HPDE6-E6E7 (cell line): ENCODE measurements around the gene NAA38.

Experiments used
- DNase-seq: peaks from one replicate; pipeline ENCODE4 v3.0.0; 2011; ENCODE audit warnings: missing footprints; ENCODE audit errors: extremely low spot score

NAA38 gene

DNA sequence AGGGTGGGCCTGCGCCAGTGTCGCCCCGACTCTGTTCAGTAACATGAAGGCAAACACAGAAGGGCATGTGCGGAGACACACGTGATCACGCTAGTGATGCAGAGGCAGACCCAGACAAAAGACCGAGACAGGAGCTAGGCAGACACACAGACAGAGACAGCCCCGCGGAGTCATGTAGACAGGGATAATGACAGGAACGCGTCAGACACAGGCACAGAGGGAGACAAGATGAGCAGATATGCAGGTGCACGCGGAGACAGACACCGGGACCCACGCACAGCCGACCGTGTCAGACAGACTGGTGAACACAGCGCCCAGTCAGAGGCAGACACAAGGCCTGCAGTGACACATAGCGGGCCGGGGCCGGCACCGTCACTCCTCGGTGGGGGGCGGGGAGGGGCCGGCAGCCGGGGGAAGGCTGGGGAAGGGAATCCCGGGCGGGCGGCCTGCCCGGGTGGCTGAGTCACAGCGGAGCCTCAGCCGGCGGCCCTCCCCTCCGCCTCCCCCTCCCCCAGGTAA is 15.9 kb downstream of the NAA38 start:
- DNase-seq = peak; percentile 66

DNA sequence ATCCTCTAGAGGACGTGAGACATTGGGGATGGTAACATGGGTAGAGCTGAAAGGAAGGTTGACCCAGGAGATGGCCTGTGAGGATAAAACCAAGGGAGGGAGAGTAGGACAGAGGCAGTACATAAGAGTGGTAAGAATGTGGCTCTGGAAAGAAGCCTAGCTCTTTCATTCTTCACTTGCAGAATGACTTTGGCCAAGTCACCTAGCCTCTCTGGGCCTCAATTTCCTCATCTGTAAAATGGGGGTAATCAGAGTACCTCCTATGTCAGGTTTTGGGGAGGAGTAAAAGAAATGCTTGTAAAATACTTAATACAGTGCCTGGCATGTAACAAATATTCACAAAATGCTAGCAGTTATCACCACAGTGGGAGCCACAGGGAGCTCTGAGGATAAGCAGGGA is 16.5 kb downstream of the NAA38 start:
- DNase-seq = no peak

DNA sequence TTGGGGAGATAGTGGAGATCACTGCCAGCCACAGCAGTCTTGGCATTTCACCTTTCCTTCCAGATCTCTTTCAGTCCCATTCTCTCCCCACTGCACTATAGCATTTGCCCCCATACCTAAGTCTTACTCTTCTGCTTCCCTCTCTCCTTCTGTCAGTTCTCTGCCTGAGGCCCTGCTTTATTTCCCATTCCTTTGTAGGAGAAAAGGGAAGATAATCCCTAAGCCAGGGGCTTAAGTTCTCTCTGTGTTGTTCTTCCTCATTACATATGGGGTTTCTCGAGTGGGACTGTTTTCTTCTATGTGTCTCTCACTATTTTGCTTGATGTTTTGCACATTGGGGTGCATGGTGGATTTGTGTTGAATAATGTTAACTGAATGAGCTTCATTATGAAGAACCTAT is 16.9 kb downstream of the NAA38 start:
- no peak for DNase-seq

DNA sequence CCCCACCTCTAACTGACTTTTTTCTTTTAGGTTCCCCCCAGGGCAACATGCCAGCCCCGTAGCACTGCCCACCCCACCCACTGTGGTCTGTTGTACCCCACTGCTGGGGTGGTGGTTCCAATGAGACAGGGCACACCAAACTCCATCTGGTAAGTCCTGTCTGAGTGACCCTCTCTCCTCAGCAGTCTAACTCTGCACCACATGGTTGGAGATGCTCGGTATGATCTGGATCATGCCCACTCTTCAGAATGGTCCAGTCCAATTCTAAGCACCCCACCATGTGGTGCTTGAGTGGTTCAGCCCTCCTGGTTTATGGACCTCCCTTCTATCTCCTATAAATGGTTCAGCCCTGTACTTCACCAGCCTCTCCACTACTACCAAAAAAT is 17.5 kb downstream of the NAA38 start:
- no peak for DNase-seq

DNA sequence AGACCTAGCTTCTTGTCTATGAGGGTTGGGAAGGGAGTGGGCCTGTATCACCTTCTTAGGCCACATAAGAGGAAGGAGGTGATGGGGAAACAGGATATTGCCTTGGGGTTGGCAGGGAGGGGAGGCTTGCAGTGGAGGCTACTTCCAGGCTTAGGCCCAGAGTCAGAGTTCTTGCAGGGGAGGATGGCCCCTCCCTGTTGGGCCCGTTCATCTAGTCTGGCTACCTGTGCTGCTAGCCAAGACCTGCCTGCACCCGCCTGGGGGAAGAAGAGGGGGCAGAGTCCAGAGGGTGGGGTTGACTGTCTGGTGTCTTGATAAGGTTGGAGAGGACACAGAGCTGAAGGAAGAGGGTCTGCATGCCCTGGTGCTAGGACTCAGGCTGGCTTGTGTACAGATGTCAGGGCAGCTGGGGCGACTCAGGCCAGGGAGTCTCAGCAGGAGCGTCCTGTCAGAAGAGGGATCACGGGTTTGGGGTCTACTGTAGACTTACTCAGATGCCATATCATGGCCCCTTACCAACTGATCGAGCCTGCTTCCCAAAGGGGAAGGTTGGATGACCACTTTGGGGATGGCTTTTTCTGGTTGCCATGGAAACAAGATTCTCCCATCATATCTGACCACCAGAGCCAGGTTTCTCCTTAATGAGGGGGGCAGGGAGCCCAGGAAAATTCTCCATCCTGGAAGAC is 18.0 kb downstream of the NAA38 start:
- no peak for DNase-seq

DNA sequence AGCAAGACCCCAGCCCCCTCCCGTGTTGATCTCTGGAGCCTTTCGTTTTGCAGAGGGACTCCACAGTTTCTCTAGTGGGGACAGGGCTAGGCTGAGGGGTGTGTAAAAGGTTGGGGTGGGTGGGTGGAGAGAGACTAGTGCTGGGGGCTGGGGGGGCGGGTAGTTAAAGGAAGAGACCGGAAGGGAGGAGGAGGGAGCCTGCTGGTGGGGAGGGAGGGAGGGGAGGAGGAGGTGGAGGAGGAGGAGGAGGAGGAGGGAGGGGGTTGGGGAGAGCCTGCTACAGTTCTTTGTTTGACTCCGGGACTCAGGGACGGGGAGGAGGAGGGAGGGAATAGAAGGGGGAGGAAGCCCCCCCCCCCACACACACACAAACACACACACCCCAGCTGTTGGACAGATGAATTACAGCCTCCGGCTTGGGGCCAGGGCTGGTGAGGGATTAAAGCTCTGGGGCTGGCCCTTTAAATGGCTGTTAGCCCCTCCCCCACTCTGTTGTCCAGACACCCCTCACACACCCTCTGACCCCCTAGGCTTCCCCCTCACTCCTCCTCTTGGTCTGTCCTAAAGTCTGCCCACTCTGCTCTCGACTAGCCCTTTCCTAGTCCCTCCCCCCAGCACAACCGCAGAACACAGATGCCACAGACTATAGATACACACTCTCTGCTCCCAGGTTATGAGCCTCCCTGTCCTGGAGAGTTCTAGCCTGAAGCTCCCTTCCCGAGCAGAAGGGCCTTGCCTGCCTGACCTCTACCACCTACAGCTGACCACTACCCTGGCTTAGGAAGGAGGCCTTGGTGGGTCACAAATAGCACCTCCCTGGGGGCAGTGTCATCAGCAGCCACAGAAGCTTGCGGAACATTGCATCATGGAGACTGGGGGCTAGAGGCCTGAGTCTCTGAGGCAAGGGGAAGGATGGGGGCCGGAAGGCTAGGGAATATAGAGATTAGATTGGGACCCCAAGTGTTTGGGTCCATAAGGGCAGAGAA is 19.0 kb downstream of the NAA38 start:
- DNase-seq = no peak

DNA sequence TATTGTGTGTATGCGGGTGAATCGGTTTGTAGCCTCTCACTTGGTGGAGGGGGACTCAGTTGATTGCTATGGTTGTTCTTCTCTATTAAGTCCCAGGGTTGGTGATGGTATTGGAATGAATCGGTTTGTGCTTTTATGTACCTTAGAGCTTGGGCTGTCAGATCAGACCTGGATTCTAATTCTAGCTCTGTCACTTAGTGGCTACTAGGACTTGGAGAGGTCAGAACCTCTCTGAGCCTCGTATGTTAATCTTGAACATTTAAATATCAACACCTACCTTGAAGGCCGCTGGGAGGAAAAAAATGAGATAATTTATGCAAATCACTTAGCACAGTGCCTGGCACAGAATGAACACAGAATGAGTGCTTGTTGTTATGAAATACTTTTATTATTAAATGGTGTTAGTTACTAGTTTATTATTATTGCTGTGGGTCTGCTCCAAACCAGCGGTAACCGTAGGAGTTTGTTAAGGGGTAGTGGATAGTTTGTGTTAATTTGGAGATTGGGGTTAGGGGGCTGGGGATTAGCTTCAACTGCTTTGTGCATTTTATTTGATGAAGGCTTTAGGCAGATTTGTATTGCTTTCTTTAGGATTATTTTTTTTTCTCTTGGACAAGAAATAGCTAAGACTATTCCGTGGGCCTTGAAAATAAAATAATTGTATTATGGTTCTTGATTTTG is 19.8 kb downstream of the NAA38 start:
- DNase-seq = no peak

DNA sequence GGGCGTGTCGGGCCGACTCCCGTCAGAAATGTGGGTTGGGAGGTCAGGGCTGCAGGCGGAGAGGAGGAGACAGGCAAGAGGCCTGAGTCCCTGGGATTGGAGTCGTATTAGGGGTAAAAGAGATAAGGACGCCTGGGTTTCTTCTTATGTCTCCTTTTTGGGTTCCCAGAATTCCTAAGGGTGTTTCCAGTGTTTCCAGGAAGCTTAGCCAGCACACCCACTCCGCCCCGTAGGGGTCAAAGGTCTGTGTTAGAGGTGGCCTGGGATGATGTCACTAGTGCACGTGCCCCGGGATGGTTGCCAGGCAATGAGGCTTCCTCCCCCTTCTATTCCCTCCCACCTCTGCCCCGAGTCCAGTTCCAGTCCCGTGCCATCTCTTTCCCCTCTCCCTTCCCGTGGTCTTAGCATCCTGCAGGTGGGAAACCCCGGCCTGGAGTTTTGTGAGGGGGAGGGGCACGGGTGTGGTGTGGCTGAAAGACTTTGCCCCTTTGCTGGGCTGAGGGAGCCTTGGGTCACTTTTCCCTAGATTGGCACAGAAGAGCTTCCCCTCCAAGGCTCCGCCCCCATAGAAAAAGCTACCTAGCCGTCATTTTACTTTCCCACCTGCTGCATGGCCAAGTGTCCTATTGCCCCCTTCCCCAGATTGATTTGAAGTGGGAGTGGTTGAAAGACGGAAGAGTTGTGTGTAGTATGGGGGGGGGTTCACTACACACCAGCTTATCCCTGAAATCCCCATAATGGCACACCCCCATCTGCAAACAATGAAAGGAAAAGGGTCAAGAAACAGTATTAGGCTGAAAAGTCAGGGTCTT is 20.6 kb downstream of the NAA38 start:
- peak; percentile 56 for DNase-seq

DNA sequence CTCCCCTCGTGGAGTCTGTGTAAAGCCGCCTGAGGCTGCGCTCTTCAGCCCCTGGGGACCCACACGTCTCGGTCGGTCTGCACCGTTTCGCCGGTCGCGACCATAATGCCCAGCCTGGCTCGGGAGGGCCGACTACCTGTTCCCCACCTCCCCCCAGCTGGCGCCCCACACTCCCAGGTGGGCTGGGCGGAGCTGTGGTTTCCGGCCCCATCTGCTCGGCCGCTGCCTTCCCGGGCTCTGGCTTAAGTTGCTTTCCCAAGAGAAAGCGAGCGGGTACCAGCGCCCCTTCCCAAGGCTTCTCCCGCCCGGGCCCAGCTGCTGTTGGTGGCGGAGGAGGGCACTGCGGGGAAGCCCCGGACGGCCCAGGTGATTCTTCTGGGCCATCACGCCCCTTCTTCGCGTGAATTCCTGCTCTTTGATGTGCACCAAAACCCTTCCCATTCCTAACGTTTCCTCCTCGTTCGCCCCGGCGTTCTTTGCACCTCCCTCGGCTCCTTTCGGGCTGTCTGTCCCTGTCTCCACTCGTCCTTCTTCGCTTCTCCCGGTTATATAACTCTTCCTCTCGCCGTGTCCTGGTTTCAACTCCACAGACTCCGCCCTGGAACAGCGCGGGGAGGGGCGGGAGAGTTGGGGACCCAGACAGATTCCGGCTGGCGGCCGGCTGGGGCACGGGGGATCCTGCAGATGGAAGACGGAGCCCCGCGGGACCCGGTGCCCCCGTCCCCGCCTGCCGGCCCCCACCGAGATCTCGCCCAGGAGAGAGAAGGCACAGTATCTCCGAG is 21.4 kb downstream of the NAA38 start:
- no peak for DNase-seq

DNA sequence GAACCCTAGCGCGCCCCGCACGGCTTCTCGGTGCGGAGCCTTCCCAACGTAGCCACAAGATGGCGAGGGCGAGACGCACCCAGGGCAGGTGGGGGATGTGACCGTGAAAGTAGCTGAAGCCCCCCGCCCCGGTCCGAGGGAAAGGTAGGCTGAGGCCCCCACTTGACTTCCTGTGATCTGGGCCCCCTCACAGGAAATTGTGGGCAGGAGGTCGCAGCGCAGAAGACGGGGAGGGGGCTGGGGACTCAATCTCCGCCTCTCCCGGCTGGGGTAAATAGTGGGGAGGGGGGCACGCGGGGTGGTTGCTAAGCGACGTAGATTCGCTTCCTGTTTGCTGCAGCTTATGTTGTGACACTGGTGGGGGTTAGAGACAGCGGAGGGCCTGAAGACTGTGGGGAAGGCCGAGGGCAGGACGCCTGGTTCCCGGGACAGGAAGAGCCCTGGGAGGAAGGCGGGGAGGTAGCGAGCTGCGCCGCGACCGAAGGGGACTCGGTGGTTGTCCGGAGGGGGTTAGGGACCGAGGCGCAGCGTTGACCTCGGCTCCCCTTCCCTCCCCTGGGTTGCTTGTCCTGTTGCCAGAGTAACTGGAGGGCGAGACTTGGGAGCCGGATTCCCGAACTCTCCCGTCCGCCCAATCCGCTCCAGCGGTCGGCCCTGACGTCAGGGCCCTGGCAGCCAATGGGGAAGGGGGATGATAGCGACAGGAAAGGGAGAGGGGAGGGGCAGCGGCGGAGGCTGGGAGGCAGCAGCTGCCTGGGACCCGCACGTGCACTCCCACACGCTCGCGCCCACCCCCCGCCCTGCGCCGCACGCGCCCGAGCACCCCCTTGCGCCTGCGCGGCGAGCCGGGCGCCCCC is 22.2 kb downstream of the NAA38 start:
- peak; percentile 84 for DNase-seq

DNA sequence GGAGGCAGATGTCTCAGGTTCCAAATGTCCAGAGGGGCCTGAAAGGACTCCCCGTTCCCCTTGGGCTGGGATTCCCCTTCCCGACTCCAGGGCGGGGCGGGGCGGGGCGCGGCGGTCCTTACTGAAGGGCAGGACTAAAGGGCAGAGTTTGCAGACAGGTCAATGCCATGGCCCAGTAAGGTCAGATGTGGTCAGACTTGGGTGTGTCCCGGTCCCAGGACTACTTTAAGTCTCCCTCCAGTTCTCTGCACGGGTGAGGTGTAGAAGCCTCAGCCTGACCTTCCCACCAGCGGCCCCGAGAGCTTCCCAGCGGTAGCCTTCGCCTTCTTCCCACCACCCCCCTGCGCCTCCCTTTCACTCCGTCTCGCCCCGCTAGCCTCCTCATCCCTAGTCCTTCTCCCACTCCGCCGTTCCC is 22.8 kb downstream of the NAA38 start:
- no peak for DNase-seq

DNA sequence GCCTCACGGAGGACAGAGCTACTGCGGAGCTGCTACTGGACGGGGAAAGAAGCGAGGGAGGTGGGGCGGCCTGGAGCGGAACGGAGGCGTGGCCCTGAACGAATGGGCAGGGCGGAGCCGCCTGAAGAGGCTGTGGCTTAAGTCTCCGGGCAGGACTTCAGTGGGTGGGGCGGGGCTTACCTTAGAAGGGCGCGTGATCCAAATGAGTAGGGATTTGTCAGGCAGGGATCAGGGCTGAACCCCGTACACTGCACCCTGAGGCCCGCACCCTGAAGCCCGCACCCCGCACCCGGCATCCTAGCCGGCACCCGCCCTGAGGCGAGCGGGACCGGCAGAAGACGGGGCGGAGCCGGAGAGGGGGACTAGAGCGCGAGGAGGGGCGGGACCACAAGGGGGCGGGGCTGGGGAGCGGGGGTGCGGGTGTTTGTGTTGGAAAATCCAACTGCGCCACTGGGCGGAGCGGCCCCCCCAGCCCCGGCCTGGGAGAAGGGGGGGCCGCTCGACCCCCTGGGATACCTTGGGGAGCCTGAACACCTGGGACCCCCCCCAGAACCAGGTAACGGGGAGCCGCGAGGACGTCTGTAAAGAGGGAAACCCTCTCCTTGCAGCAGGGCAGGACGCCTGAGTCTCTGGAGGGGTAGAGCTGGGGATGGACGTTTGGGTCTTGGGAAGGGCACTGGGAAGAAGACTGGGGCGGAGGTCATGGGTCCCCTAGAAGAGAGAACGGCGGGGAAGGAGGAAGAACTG is 23.4 kb downstream of the NAA38 start, which contains the start of gene KDM6B:
TSS of gene KDM6B (plus strand) at position 423 of the 747 bp plus-strand sequence. CDS start 11,338 bp downstream, outside the sequence.
- peak; percentile 74 for DNase-seq

DNA sequence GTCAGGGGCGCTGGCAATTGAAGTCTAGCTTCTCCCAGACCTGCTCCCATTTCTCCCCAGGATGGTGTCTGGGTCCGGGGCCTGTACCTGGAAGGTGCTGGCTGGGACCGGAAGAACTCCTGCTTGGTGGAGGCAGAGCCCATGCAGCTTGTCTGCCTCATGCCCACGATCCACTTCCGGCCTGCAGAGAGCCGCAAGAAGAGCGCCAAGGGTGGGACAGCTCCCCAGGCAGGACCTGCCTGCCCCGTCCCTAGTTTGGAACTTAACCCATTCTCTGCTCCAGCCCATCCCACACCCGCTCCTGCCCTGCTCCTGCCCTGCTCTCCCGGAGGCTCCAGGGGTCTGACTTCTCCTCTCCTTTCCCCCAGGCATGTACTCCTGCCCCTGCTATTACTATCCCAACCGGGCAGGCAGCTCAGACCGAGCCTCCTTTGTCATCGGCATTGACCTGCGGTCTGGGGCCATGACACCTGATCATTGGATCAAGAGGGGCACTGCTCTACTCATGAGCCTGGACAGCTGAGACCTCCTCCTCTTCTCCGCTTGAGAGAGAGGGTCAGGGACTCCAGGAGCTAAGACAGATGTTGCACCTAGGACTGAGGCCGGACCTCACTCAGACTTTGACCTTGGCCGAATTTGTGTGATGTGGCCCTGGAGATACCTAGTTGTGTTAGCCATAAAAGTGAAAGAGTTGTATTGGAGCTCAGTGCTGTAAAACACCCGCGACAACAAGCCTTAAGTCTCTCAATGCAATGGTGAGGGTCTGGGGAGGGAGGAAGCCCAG is 24.2 kb downstream of the NAA38 start:
- DNase-seq = no peak

DNA sequence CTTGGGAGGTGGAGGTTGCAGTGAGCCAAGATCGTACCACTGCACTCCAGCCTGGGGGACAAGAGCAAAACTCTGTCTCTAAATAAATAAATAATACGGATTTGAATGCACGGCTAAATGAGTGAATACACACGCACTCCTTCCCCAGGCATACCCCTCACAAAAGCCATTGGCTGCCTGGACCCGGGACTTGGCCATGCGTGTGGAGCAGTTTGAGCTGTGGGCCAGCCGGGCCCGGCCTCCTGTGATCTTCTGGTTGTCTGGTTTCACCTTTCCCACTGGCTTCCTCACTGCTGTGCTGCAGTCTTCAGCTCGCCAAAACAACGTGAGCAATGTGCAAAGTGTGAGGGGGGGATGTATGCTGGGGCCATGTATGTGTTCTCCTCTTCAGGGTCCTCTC is 24.9 kb downstream of the NAA38 start:
- DNase-seq = no peak

DNA sequence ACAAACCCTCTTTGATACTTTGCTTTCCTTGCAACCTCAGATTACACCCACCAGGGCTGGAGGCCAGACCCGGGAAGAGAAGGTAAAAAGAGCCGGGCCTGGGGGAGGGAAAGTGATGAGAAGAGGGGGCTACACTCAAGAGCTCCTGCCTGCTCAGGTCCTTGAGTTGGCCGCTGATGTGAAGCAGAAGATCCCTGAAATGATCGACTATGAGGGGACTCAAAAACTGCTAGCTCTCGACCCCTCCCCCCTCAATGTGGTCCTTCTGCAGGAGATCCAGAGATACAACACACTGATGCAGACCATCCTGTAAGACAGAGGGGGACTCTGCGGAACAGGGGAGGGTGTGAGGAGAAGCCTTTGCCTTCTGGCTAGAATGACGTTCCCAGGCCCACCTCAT is 26.1 kb downstream of the NAA38 start:
- no peak for DNase-seq

DNA sequence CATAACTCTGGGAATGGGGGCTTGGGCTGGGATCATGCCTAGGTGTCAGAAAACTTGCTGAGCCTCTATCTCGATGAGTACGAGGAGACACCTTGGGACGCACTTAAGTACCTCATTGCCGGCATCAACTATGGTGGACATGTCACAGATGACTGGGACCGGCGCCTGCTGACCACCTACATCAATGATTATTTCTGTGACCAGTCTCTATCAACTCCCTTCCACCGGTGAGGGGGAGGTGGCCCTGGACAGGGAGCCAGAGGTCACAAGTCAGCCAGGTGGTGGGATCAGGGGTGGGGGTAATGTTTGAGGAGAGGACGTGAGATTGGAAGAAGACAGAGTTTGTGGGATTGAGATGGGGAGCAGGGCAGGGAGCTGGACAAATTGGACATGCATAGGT is 26.7 kb downstream of the NAA38 start:
- no peak for DNase-seq

DNA sequence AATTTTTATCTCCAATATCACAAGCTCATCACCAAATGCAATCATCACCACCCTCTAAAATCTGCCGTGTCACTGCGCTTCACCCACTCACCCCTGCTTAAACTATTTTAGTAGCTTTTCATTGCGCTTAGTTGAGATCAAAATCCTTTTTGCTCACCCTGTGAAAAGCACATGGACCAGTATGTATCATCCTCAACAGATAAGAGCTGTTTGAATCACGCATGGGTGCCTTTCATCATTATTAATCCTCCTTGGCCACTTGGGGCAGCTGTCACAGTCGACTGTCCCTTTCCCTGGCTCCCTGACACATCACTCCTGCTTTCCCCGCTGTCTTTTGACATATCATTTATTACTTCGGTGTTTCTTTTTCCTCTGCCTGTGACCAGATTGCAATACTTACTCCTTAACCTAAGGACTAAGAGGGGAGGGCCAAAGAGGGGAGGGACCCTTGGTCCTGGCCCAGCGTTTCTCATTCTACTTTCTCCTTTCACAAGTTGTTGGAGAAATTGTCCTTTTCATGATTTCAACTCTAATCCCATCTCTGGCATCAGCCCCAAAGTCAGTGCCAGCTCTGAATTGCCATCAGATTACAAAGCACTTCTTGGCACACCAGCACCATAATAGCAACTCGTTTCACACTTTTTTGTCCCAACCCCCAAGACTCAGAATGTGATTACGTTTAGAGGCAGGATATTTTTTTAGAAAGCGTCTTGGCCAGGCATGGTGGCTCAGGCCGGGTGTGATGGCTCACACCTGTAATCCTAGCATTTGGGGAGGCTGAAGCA is 32.0 kb downstream of the NAA38 start:
- DNase-seq = no peak
